Cardiac muscle cell (in vitro differentiated cells and primary cell): ENCODE measurements around the gene DRC1. TPM values are rescaled to one million over a fixed set of nuclear protein-coding genes. Genes with fewer than 3 reads are reported as not detected.

Experiments
- DNase-seq, 2 donors: peaks; one replicate each; pipeline versions ENCODE4 v3.0.0 to v3.0.0-alpha.2; 2010 to 2017; ENCODE audit warnings: low read depth in 1 of 2, low spot score in 1 of 2
- H3K27ac ChIP-seq: fragments of 200-600 bp; sonication (generic); 2 replicates; pipeline ENCODE4 v1.5.1; 2016
- H3K27me3 ChIP-seq: fragments of 200-600 bp; sonication (generic); 2 replicates; pipeline ENCODE4 v1.6.0; 2016; ENCODE audit warnings: control low read depth
- H3K36me3 ChIP-seq: fragments of 200-600 bp; sonication (generic); 2 replicates; pipeline ENCODE4 v1.5.1; 2016; ENCODE audit warnings: control low read depth
- H3K4me1 ChIP-seq: fragments of 200-600 bp; sonication (generic); 2 replicates; pipeline ENCODE4 v1.8.1; 2017; ENCODE audit warnings: low read depth, mild to moderate bottlenecking, mixed run types
- H3K4me3 ChIP-seq: fragments of 200-600 bp; sonication (generic); 2 replicates; pipeline ENCODE4 v1.5.1; 2016; ENCODE audit warnings: mild to moderate bottlenecking
- H3K9me3 ChIP-seq: fragments of 200-600 bp; sonication (generic); 2 replicates; pipeline ENCODE4 v1.5.1; 2017; ENCODE audit warnings: low read depth, mild to moderate bottlenecking, control low read depth
- CTCF ChIP-seq: IDR thresholded peaks from 2 replicates; pipeline ENCODE4 v1.5.1; 2012; ENCODE audit warnings: low read depth, mild to moderate bottlenecking, low read length
- polyA plus RNA-seq: library from polyadenylated mRNA; unstranded; fragments of >200 nt; fragmentation: Nextera tagmentation; extraction: Ambion mirVana; gene quantifications from 2 replicates; pipeline ENCODE4 v1.2.1, GENCODE V29; 2016
- total RNA-seq: library from RNA; depleted of rRNA; stranded (reverse); fragments of >200 nt; gene quantifications from 2 replicates; pipeline ENCODE4 v1.2.3, GENCODE V29; 2016

DRC1 gene
- total and polyA plus RNA-seq, 2 experiments from 2014 or later, result not detected

- H3K4me3 ChIP-seq, result no peak overlapping the region
- H3K4me1 ChIP-seq, result peaks cover 11% of the 10 kb centered on the region
- TF ChIP-seq CTCF, result no peak
- no peak for DNase-seq
- H3K27ac ChIP-seq, result no peak overlapping the region
- no peaks in the 10 kb centered on the region for H3K27me3 ChIP-seq
- H3K36me3 ChIP-seq, result no peaks in the 10 kb centered on the region
- H3K9me3 ChIP-seq, result no peaks in the 10 kb centered on the region
Measured at GRCh38 chr2:26478366-26478765, 76.6 kb downstream of the DRC1 start.

GRCh38 chr2:26479131-26479788 is 77.5 kb downstream of the DRC1 start:
- TF ChIP-seq CTCF, result no peak
- Histone ChIP-seq H3K9me3 (no peaks in the 10 kb centered on the region), H3K36me3 (no peaks in the 10 kb centered on the region), H3K4me3 (no peak overlapping the region), H3K27ac (no peak overlapping the region), H3K27me3 (no peaks in the 10 kb centered on the region), H3K4me1 (peaks cover 11% of the 10 kb centered on the region)
- no peak for DNase-seq

- no peak for DNase-seq
- no peak overlapping the region for H3K27ac ChIP-seq
- no peak for TF ChIP-seq CTCF
- H3K4me3 ChIP-seq, result no peak overlapping the region
- no peaks in the 10 kb centered on the region for H3K27me3 ChIP-seq
- no peaks in the 10 kb centered on the region for H3K9me3 ChIP-seq
- H3K4me1 ChIP-seq, result peaks cover 11% of the 10 kb centered on the region
- no peaks in the 10 kb centered on the region for H3K36me3 ChIP-seq
Measured at GRCh38 chr2:26479789-26480565, 78.3 kb downstream of the DRC1 start.

- TF ChIP-seq CTCF, result no peak
- DNase-seq, result no peak
- no peak overlapping the region for H3K4me3 ChIP-seq
- no peaks in the 10 kb centered on the region for H3K27me3 ChIP-seq
- no peaks in the 10 kb centered on the region for H3K36me3 ChIP-seq
- no peak overlapping the region for H3K27ac ChIP-seq
- peaks cover 11% of the 10 kb centered on the region for H3K4me1 ChIP-seq
- no peaks in the 10 kb centered on the region for H3K9me3 ChIP-seq
Measured at GRCh38 chr2:26480566-26481423, 79.1 kb downstream of the DRC1 start.

- no peak overlapping the region for H3K4me3 ChIP-seq
- no peak for TF ChIP-seq CTCF
- H3K27ac ChIP-seq, result no peak overlapping the region
- no peaks in the 10 kb centered on the region for H3K36me3 ChIP-seq
- H3K4me1 ChIP-seq, result peaks cover 11% of the 10 kb centered on the region
- H3K27me3 ChIP-seq, result no peaks in the 10 kb centered on the region
- no peak for DNase-seq
- no peaks in the 10 kb centered on the region for H3K9me3 ChIP-seq
Measured at GRCh38 chr2:26481706-26482105, 80.0 kb downstream of the DRC1 start.
